Measurements from ENCODE around the gene CLIC3.
A peak's percentile ranks its signal among the peaks of the same experiment; 100 is the strongest.

Gene CLIC3

GRCh38 chr9:136951541-136952320, 44.6 kb downstream of the CLIC3 start, which contains the start of gene LCN12:
LCN12 (plus strand) TSS chr9:136952273; CDS start chr9:136952328, 55 bp downstream.
- DNase-seq (ENCODE audit: low spot score) = no peak

GRCh38 chr9:136950656-136951276, 45.6 kb downstream of the CLIC3 start:
- DNase-seq (ENCODE audit: low spot score) = no peak

- peak; percentile 100 for DNase-seq (ENCODE audit: low spot score)
Observed at GRCh38 chr9:136949817-136950655, 46.3 kb downstream of the CLIC3 start.

GRCh38 chr9:136949239-136949816, 47.0 kb downstream of the CLIC3 start:
- DNase-seq (ENCODE audit: low spot score) = no peak

- DNase-seq (ENCODE audit: low spot score) = no peak
Observed at GRCh38 chr9:136947955-136948510, 48.3 kb downstream of the CLIC3 start.

GRCh38 chr9:136947028-136947891, 49.1 kb downstream of the CLIC3 start:
- no peak for DNase-seq (ENCODE audit: low spot score)

GRCh38 chr9:136946228-136947027, 49.9 kb downstream of the CLIC3 start:
- no peak for DNase-seq (ENCODE audit: low spot score)

GRCh38 chr9:136945333-136946227, 50.8 kb downstream of the CLIC3 start:
- DNase-seq (ENCODE audit: low spot score) = no peak

Data from germinal center (tissue), 1 donor.